SK-N-SH treated with all-trans-retinoic acid at 6 μM for 48 hours (cell line): ENCODE results near the gene AP5Z1.

ENCODE experiments used
- ATAC-seq: fragments of 200-7000 bp; cut with Tn5 transposase; 3 replicates; pipeline ENCODE4 v1.9.1; 2020; ENCODE audit warnings: mild to moderate bottlenecking, moderate library complexity
- ARNTL ChIP-seq: fragments of 450-650 bp; formaldehyde crosslinking; IDR thresholded peaks from 2 replicates; pipeline ENCODE4 v1.5.0; 2020; ENCODE audit warnings: low read depth, mild to moderate bottlenecking, moderate library complexity, borderline replicate concordance
- BACH2 ChIP-seq: fragments of 250-450 bp; sonication (Bioruptor Pico); IDR thresholded peaks from 2 replicates; pipeline ENCODE4 v1.9.0; 2021; ENCODE audit warnings: mild to moderate bottlenecking, borderline replicate concordance
- CREB5 ChIP-seq: fragments of 250-450 bp; sonication (Bioruptor Pico); IDR thresholded peaks from 2 replicates; pipeline ENCODE4 v1.5.1; 2020; ENCODE audit warnings: low read depth, mild to moderate bottlenecking, moderate library complexity
- ESRRG ChIP-seq: fragments of 250-450 bp; sonication (Bioruptor Pico); IDR thresholded peaks from 2 replicates; pipeline ENCODE4 v1.6.1; 2021; ENCODE audit warnings: mild to moderate bottlenecking
- GLIS3 ChIP-seq: fragments of 250-450 bp; sonication (Bioruptor Pico); IDR thresholded peaks from 2 replicates; pipeline ENCODE4 v1.5.0; 2020; ENCODE audit warnings: mild to moderate bottlenecking, moderate library complexity
- ISL1 ChIP-seq: fragments of 250-450 bp; sonication (Bioruptor Pico); IDR thresholded peaks from 2 replicates; pipeline ENCODE4 v2.1.2; 2022; ENCODE audit warnings: mild to moderate bottlenecking, moderate library complexity
- OSR1 ChIP-seq: fragments of 250-450 bp; sonication (Bioruptor Pico); IDR thresholded peaks from 2 replicates; pipeline ENCODE4 v1.8.0; 2022; ENCODE audit warnings: moderate library complexity, mild to moderate bottlenecking, inconsistent platforms
- POU6F1 ChIP-seq: fragments of 250-450 bp; sonication (Bioruptor Pico); IDR thresholded peaks from 2 replicates; pipeline ENCODE4 v1.8.0; 2021; ENCODE audit warnings: low read depth, mild to moderate bottlenecking, moderate library complexity, borderline replicate concordance
- RARB ChIP-seq: fragments of 250-450 bp; sonication (Bioruptor Pico); IDR thresholded peaks from 2 replicates; pipeline ENCODE4 v1.8.0; 2021; ENCODE audit warnings: mild to moderate bottlenecking, moderate library complexity
- SNAI2 ChIP-seq: fragments of 250-450 bp; sonication (Bioruptor Pico); IDR thresholded peaks from 2 replicates; pipeline ENCODE4 v1.5.0; 2020; ENCODE audit warnings: mild to moderate bottlenecking, moderate library complexity
- TCF4 ChIP-seq: fragments of 250-450 bp; sonication (Bioruptor Pico); IDR thresholded peaks from 2 replicates; pipeline ENCODE4 v1.8.0; 2021; ENCODE audit warnings: mild to moderate bottlenecking, moderate library complexity, borderline replicate concordance
- TSHZ2 ChIP-seq: fragments of 250-450 bp; sonication (Bioruptor Pico); IDR thresholded peaks from 2 replicates; pipeline ENCODE4 v1.5.0; 2020; ENCODE audit warnings: mild to moderate bottlenecking, moderate library complexity
- ZC3H10 ChIP-seq: fragments of 250-450 bp; sonication (Bioruptor Pico); IDR thresholded peaks from 2 replicates; pipeline ENCODE4 v1.5.1; 2021; ENCODE audit warnings: mild to moderate bottlenecking, moderate library complexity
- ZFP3 ChIP-seq: fragments of 250-450 bp; sonication (Bioruptor Pico); IDR thresholded peaks from 2 replicates; pipeline ENCODE4 v1.5.0; 2020; ENCODE audit warnings: mild to moderate bottlenecking, moderate library complexity
- ZNF565 ChIP-seq: fragments of 450-650 bp; formaldehyde crosslinking; conservative IDR thresholded peaks from 2 replicates; pipeline ENCODE4 v1.5.0; 2020; ENCODE audit warnings: low read depth, mild to moderate bottlenecking, moderate library complexity
- ZNF8 ChIP-seq: fragments of 450-650 bp; formaldehyde crosslinking; IDR thresholded peaks from 2 replicates; pipeline ENCODE4 v1.5.0; 2020; ENCODE audit warnings: mild to moderate bottlenecking, moderate library complexity

Gene AP5Z1

GRCh38 chr7:4751398-4751947, 23.9 kb upstream of the AP5Z1 start (continued):
- TF ChIP-seq TSHZ2 (CRISPR knock-in tag) (no peak), POU6F1 (CRISPR knock-in tag) (no peak), ZFP3 (CRISPR knock-in tag) (no peak), SNAI2 (CRISPR knock-in tag) (no peak), ARNTL (no peak), TCF4 (CRISPR knock-in tag) (no peak)
- TF ChIP-seq, all 23 proteins: peak for 0

- no peak for TF ChIP-seq ARNTL
- no peak for TF ChIP-seq CREB5 (CRISPR knock-in tag)
- no peak for TF ChIP-seq ZNF565
- no peak for TF ChIP-seq ZFP3 (CRISPR knock-in tag)
- no peak for TF ChIP-seq ZNF8 (CRISPR knock-in tag)
- no peak for TF ChIP-seq ESRRG (CRISPR knock-in tag)
- no peak for TF ChIP-seq SNAI2 (CRISPR knock-in tag)
- no peak for TF ChIP-seq OSR1 (CRISPR knock-in tag)
- no peak for TF ChIP-seq POU6F1 (CRISPR knock-in tag)
- ATAC-seq = peak; percentile 96
These were observed 21.6 kb upstream of the AP5Z1 start for GRCh38 chr7:4753598-4754432.

GRCh38 chr7:4754433-4755010, 20.9 kb upstream of the AP5Z1 start:
- ATAC-seq = no peak
- no peak for TF ChIP-seq SNAI2 (CRISPR knock-in tag)
- TF ChIP-seq ARNTL = no peak
- no peak for TF ChIP-seq CREB5 (CRISPR knock-in tag)

- TF ChIP-seq ZNF8 (CRISPR knock-in tag) (no peak), GLIS3 (CRISPR knock-in tag) (no peak), OSR1 (CRISPR knock-in tag) (no peak), SNAI2 (CRISPR knock-in tag) (no peak), ZC3H10 (CRISPR knock-in tag) (no peak), TCF4 (CRISPR knock-in tag) (no peak), BACH2 (no peak), RARB (CRISPR knock-in tag) (no peak), ISL1 (CRISPR knock-in tag) (no peak), ESRRG (CRISPR knock-in tag) (no peak), ARNTL (no peak), ZNF565 (no peak)
- ATAC-seq = no peak
These were observed 20.4 kb upstream of the AP5Z1 start for GRCh38 chr7:4755045-4755444.
